Lower leg skin (tissue), 3 donors: Measurements from ENCODE around the gene FARP1.

Experiments used
- CTCF ChIP-seq, 3 donors: fragments of 450-650 bp; IDR thresholded peaks; one replicate each; pipeline ENCODE4 v1.5.1; 2016; ENCODE audit warnings: antibody characterized with exemption in 3 of 3, mild to moderate bottlenecking in 3 of 3, moderate library complexity in 2 of 3
- POLR2A ChIP-seq, 2 donors: fragments of 450-650 bp; IDR thresholded peaks; one replicate each; pipeline ENCODE4 v1.6.1; 2016 to 2017; ENCODE audit warnings: antibody characterized with exemption in 2 of 2, mild to moderate bottlenecking in 1 of 2, moderate library complexity in 1 of 2

GRCh38 chr13:98284679-98285078 is 141.8 kb downstream of the FARP1 start:
- no peak for TF ChIP-seq CTCF (IDR thresholded peaks at IDR 0.05)
- TF ChIP-seq POLR2A (IDR thresholded peaks at IDR 0.05): no peak
